Suprapubic skin (tissue), 4 donors: ENCODE measurements around the gene LRCH1. TPM values are rescaled to one million over a fixed set of nuclear protein-coding genes. Genes with fewer than 3 reads are reported as not detected.

ENCODE experiments used
- DNase-seq, 2 donors: peaks; one replicate each; pipeline ENCODE4 v3.0.0-alpha.2; 2019; ENCODE audit warnings: low spot score in 2 of 2
- H3K27ac ChIP-seq: fragments of 200-600 bp; sonication (generic); one replicate; pipeline ENCODE4 v1.5.1; 2019
- H3K27me3 ChIP-seq: fragments of 200-600 bp; sonication (generic); one replicate; pipeline ENCODE4 v1.5.1; 2019
- H3K36me3 ChIP-seq: fragments of 200-600 bp; sonication (generic); one replicate; pipeline ENCODE4 v1.5.1; 2019
- H3K4me1 ChIP-seq: fragments of 200-600 bp; sonication (generic); one replicate; pipeline ENCODE4 v1.5.1; 2019
- H3K4me3 ChIP-seq: fragments of 200-600 bp; sonication (generic); one replicate; pipeline ENCODE4 v1.5.1; 2019; ENCODE audit warnings: mild to moderate bottlenecking
- H3K9me3 ChIP-seq: fragments of 200-600 bp; sonication (generic); one replicate; pipeline ENCODE4 v1.5.1; 2019
- CTCF ChIP-seq, 2 donors: fragments of 200-600 bp in 1 of 2; fragments of 450-650 bp in 1 of 2; sonication (generic) in 1 of 2; IDR thresholded peaks; one replicate each; pipeline ENCODE4 v1.5.1; 2016 to 2019; ENCODE audit warnings: antibody characterized with exemption in 2 of 2, mild to moderate bottlenecking in 1 of 2, moderate library complexity in 1 of 2
- EP300 ChIP-seq: sonication (generic); formaldehyde crosslinking; IDR thresholded peaks from one replicate; pipeline ENCODE4 v1.6.1; 2017; ENCODE audit warnings: antibody characterized with exemption
- POLR2A ChIP-seq, 2 donors: fragments of 450-650 bp; IDR thresholded peaks; one replicate each; pipeline ENCODE4 v1.6.1; 2017; ENCODE audit warnings: antibody characterized with exemption in 2 of 2, mild to moderate bottlenecking in 2 of 2, moderate library complexity in 2 of 2
- POLR2AphosphoS5 ChIP-seq, 3 donors: sonication (generic); formaldehyde crosslinking; IDR thresholded peaks; one replicate each; pipeline ENCODE4 v1.6.1; 2017; ENCODE audit warnings: antibody characterized with exemption in 3 of 3
- WGBS: methylation state at CpG from one replicate; pipeline ENCODE4 v1.1.5; 2018; 5-methylcytosine and 5-hydroxymethylcytosine counted together
- total RNA-seq, 4 donors: library from RNA; depleted of rRNA; stranded (reverse); fragments of >200 nt; gene quantifications; one replicate each; pipeline ENCODE4 v1.1.0, GENCODE V29; 2016

Gene LRCH1
- total RNA-seq, 4 donors from 2014 or later: 29.1 to 44.7 (median 34.9) TPM

- 75% methylated on average over 3 of the region's 3 CpGs for WGBS
- peaks cover 56% of the 10 kb centered on the region for H3K4me1 ChIP-seq
- H3K27ac ChIP-seq: no peak overlapping the region
- no peak for TF ChIP-seq CTCF (IDR thresholded peaks at IDR 0.05)
- no peak for TF ChIP-seq EP300
- no peak for TF ChIP-seq POLR2A (IDR thresholded peaks at IDR 0.05)
- no peak for TF ChIP-seq POLR2AphosphoS5 (IDR thresholded peaks at IDR 0.05)
- no peaks in the 10 kb centered on the region for H3K9me3 ChIP-seq
- no peaks in the 10 kb centered on the region for H3K36me3 ChIP-seq
- no peak for DNase-seq
- no peak overlapping the region for H3K4me3 ChIP-seq
- H3K27me3 ChIP-seq: no peaks in the 10 kb centered on the region
Observed at GRCh38 chr13:46606970-46607369, 54.0 kb downstream of the LRCH1 start.

GRCh38 chr13:46607768-46608564 is 55.0 kb downstream of the LRCH1 start:
- H3K27me3 ChIP-seq: no peaks in the 10 kb centered on the region
- DNase-seq: no peak
- H3K36me3 ChIP-seq: no peaks in the 10 kb centered on the region
- WGBS: 52% methylated on average over 9 of the region's 9 CpGs
- no peak overlapping the region for H3K27ac ChIP-seq
- TF ChIP-seq POLR2A (IDR thresholded peaks at IDR 0.05) (no peak), EP300 (no peak), POLR2AphosphoS5 (IDR thresholded peaks at IDR 0.05) (no peak), CTCF (IDR thresholded peaks at IDR 0.05) (no peak)
- peaks cover 50% of the 10 kb centered on the region for H3K4me1 ChIP-seq
- no peak overlapping the region for H3K4me3 ChIP-seq
- H3K9me3 ChIP-seq: no peaks in the 10 kb centered on the region

GRCh38 chr13:46609052-46609451 is 56.1 kb downstream of the LRCH1 start:
- H3K27me3 ChIP-seq: no peaks in the 10 kb centered on the region
- no peak for DNase-seq
- TF ChIP-seq EP300 (no peak), POLR2A (IDR thresholded peaks at IDR 0.05) (no peak), POLR2AphosphoS5 (IDR thresholded peaks at IDR 0.05) (no peak), CTCF (IDR thresholded peaks at IDR 0.05) (no peak)
- no peak overlapping the region for H3K27ac ChIP-seq
- no peak overlapping the region for H3K4me3 ChIP-seq
- H3K9me3 ChIP-seq: no peaks in the 10 kb centered on the region
- 88% methylated on average over 4 of the region's 4 CpGs for WGBS
- H3K4me1 ChIP-seq: peaks cover 40% of the 10 kb centered on the region
- H3K36me3 ChIP-seq: no peaks in the 10 kb centered on the region

GRCh38 chr13:46609726-46610125 is 56.8 kb downstream of the LRCH1 start:
- TF ChIP-seq CTCF (IDR thresholded peaks at IDR 0.05) (no peak), POLR2A (IDR thresholded peaks at IDR 0.05) (no peak), POLR2AphosphoS5 (IDR thresholded peaks at IDR 0.05) (no peak), EP300 (no peak)
- peaks cover 34% of the 10 kb centered on the region for H3K4me1 ChIP-seq
- no peak for DNase-seq
- no peaks in the 10 kb centered on the region for H3K9me3 ChIP-seq
- no peaks in the 10 kb centered on the region for H3K36me3 ChIP-seq
- H3K27ac ChIP-seq: no peak overlapping the region
- no peak overlapping the region for H3K4me3 ChIP-seq
- whole genome bisulfite sequencing: 87% methylated on average over 6 of the region's 6 CpGs
- no peaks in the 10 kb centered on the region for H3K27me3 ChIP-seq

GRCh38 chr13:46612267-46612666 is 59.3 kb downstream of the LRCH1 start:
- no peak overlapping the region for H3K27ac ChIP-seq
- DNase-seq: no peak
- no peaks in the 10 kb centered on the region for H3K27me3 ChIP-seq
- WGBS: 86% methylated on average over 3 of the region's 3 CpGs
- H3K9me3 ChIP-seq: no peaks in the 10 kb centered on the region
- H3K4me3 ChIP-seq: no peak overlapping the region
- TF ChIP-seq POLR2AphosphoS5 (IDR thresholded peaks at IDR 0.05): no peak
- TF ChIP-seq CTCF (IDR thresholded peaks at IDR 0.05): no peak
- TF ChIP-seq EP300: no peak
- no peak for TF ChIP-seq POLR2A (IDR thresholded peaks at IDR 0.05)
- peaks cover 21% of the 10 kb centered on the region for H3K4me1 ChIP-seq
- no peaks in the 10 kb centered on the region for H3K36me3 ChIP-seq
